GM21526 (cell line): ENCODE data around the gene YAF2.
A peak's percentile ranks its signal among the peaks of the same experiment; 100 is the strongest.
"Not testable (repeated sequence)": the region's sequence is repeated elsewhere in the genome, so short reads cannot be mapped to it uniquely, and the experiment has no call there.

Experiments used
- ATAC-seq: cut with Tn5 transposase; IDR thresholded peaks from one replicate; pipeline ENCODE4 v1.9.1; 2021; ENCODE audit warnings: moderate library complexity; ENCODE audit not compliant: unreplicated experiment, low FRiP score

The YAF2 gene

GRCh38 chr12:42255866-42256261 is 17.8 kb upstream of the YAF2 start:
- ATAC-seq: no peak

- ATAC-seq: no peak
These were observed 17.3 kb upstream of the YAF2 start for GRCh38 chr12:42255221-42255865.

DNA sequence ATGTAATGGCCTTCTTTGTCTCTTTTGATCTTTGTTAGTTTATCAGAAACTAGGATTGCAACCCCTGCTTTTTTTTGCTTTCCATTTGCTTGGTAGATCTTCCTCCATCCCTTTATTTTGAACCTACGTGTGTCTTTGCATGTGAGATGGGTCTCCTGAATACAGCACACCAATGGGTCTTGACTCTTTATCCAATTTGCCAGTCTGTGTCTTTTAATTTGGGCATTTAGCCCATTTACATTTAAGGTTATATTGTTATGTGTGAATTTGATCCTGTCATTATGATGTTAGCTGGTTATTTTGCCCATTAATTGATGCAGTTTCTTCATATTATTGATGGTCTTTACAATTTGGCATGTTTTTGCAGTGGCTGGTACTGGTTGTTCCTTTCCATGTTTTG is 14.6 kb upstream of the YAF2 start:
- ATAC-seq: not testable (repeated sequence)

DNA sequence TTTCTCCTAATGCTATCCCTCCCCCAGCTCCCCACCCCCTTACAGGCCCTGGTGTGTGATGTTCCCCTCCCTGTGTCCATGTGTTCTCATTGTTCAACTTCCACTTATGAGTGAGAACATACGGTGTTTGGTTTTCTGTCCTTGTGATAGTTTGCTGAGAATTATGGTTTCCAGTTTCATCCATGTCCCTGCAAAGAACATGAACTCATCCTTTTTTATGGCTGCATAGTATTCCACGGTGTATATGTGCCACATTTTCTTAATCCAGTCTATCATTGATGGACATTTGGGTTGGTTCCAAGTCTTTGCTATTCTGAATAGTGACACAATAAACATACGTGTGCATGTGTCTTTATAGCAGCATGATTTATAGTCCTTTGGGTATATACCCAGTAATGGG is 11.0 kb upstream of the YAF2 start:
- ATAC-seq: not testable (repeated sequence)

DNA sequence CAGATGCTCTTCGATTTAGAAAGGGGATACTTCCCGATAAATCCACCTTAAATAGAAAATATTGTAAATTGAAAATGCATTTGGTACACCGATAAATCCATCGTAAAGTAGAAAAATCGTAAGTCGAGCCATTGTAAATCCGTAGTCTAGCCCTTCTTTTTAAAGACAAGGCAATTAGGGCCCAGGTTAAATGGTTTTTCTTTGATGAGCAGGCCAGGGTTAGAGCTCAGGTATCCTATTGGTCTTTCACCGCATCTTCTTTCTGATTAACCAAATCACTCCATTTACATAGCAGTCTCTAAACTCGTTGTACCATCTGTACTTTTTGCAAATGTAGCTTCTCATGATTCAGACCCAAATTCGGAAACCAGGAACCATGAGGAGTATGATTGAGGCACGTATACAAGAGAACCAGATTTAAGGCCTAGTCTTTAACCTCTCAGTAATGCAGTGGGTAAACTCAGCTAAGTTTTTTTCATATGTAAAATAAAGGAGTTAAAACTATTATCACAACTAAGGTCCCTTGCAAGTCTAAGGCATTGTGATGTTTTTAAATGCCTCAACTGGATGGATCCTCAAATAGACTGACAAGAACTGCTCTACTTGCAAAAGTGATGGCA is 2.2 kb upstream of the YAF2 start:
- ATAC-seq: no peak

DNA sequence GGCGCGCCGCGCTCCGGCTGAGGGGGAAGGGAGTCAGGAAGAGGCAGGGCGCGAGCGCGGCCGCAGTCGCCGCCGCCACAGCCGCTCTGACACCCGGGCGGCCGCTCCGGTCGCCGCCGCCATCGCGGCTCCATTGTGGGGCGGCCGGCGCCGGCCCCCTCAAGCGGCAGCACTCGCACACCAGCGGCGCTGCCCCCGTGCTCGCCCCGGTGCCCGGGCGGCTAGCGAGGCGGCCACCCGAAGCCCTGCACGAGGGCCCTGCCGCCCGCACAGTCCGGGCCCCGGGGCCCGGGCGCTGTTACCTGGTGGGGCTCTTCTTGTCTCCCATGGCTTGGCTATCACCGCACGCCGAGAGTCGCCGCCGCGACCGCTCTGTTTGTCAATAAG is 202 bp downstream of the YAF2 start:
- peak; percentile 29 for ATAC-seq

DNA sequence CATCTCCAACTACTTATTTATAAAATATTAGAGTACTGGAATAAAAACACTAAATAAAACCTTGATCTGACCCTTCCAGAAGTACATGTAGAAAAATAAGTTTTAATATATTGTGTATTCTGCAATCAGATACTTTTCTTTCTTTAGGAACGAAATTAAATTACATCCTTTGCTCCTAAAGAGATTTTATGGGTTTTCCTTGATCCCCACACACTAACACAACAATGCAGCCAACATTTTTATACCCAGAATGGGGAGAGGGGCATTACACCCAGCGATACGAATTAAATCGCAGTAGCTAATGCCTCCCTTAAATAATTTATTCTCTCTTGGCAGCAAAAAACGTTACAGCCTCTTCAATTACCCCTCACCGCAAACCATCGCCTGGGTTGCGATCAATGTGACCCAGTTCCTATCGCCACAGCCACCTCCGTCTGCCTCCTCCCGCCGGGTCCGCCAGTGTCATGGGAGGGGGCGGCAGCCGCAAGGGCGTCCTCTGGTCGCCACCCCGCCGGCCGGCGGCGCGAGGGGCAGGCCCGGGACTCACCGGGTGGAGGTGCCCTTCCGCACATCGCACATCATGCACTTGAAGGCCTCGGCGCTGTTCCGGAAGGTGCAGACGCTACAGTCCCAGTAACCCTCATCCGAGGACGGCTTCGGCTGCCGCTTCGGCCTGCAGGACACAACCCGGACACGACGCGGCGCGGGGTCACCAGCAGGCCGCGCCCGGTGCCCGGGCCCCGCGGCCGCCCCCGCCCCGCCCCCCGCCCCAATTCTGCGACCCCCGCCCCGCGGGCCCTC is 796 bp downstream of the YAF2 start:
- ATAC-seq: peak; percentile 75

DNA sequence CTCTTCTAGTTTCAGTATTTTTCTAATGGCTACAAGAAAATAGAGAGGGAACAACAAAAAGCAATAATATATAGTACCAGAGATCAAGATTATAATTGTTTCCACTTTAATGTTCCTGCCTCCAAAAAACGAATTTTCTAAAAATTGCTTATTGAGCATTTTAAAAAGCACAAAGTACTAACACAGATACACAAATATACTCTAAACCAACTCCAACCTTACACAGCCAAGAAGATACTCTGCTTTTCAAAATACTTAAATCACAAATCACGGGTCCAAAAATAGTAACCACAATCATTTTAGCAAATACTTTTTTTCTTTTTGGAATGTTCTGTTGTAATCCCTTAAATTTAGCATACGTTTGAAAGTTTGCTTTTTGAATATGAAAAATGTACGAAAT is 2.0 kb downstream of the YAF2 start:
- no peak for ATAC-seq

- no peak for ATAC-seq
These were observed 2.6 kb downstream of the YAF2 start for GRCh38 chr12:42235426-42235825.

DNA sequence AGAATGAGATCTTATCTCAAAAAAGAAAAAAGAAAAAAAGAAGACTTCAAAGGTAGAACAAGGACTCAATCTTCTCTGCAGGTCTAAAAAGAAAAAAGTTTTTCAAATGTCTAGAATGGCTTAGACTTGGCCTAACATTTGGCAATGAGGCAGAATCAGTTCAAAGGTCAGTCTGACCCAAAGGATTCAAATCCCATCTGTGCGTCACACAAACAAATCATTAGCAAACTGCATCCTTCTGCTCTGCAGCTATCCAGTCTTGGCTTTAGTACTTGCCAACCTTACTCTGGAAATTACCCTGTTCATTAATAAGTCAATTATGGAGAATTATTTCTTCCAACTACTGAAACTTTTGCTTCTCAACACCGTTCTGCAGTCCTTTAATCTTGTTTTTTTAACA is 3.1 kb downstream of the YAF2 start:
- ATAC-seq: no peak

- not testable (repeated sequence) for ATAC-seq
These were observed 10.5 kb downstream of the YAF2 start for GRCh38 chr12:42227525-42227924.

DNA sequence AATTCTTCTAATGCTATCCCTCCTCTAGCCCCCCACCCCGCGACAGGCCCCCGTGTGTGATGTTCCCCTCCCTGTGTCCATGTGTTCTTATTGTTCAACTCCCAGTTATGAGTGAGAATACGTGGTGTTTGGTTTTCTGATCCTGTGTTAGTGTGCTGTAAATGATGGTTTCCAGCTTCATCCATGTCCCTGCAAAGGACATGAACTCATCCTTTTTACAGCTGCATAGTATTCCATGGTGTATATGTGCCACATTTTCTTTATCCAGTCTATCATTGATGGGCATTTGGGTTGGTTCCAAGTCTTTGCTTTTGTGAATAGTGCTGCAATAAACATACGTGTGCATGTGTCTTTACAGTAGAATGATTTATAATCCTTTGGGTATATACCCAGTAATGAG is 13.5 kb downstream of the YAF2 start:
- ATAC-seq: not testable (repeated sequence)

DNA sequence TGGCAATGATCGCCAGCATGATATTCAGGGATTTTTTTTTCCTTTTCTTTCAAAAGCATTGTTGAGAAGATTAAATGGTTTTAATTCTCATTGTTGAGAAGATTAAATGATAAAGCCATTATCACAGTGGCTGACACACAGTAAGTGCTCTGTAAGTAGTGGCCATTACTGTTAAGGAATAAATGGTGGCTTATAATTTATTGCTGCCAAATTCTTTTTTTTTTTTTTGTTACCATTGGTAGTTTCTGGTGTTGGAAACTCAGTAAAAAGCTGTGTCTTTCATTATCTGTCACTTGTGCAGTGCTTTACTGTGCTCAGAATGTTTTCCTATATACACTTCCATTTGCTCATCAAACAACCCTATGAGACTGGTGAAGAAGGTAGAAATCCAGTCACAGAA is 15.3 kb downstream of the YAF2 start:
- ATAC-seq: no peak

- no peak for ATAC-seq
These were observed 16.3 kb downstream of the YAF2 start for GRCh38 chr12:42221726-42222125.

- ATAC-seq: no peak
These were observed 20.4 kb downstream of the YAF2 start for GRCh38 chr12:42217656-42218055.

GRCh38 chr12:42216737-42217136 is 21.3 kb downstream of the YAF2 start:
- no peak for ATAC-seq

GRCh38 chr12:42215759-42216158 is 22.3 kb downstream of the YAF2 start:
- ATAC-seq: not testable (repeated sequence)

DNA sequence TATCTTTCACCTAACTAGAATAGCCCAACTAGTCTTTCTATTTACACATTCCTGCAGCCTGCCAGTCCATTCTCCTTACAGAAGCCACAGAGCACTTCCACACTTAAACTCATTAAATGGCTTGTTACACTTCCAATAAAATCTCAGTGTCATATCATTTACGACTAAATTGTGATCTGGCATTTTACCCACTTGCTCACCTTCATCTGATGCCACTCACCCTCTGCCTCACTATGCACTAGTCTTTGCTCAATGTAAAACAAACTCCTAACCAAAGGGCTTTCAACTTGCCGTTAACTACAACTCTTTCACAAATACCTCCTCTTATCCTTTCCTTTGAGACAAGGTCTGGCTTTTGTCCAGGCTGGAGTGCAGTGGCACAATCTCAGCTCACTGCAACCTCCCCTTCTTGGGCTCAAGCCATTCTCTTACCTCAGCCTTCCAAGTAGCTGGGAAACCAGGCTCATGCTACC is 24.1 kb downstream of the YAF2 start:
- ATAC-seq: no peak

GRCh38 chr12:42213023-42213422 is 25.0 kb downstream of the YAF2 start:
- no peak for ATAC-seq

DNA sequence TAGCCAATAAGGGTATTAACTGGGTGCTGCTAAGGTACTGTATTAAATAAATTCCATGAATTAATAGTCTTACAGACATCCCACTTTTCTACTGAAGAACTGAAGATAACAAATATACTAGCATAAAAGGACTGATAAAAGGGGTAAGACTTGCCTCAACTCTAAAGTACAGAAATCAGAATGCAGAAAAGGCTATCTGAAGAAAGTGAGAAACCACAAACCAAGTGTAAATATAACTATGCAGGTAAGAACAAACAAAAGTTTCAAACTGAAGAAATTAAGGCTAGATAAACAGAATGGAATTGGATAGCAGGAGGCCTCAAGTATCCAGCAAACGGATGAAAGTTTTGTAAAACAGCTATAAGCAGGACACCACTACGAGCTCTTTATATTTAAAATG is 29.5 kb downstream of the YAF2 start:
- ATAC-seq: peak; percentile 59

GRCh38 chr12:42204819-42205218 is 33.2 kb downstream of the YAF2 start:
- no peak for ATAC-seq

DNA sequence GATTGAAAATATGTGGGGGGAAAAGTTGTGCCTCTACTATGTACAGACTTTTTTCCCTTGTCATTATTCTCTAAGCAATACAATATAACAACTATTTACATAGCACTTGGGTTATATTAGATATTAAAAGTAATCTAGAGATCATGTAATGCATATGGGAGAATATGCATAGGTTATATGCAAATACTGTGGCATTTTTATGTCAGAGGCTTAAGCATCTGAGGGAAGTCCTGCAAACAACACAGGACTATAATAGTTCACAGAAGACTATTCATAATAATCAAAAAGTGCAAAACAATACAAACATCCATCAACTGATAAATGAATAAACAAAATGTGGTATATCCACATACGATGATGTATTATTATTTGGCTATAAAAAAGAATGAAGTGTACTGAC is 33.7 kb downstream of the YAF2 start:
- ATAC-seq: no peak
